Smooth muscle cell (in vitro differentiated cells): ENCODE measurements around the gene COL7A1. TPM values are rescaled to one million over a fixed set of nuclear protein-coding genes. Genes with fewer than 3 reads are reported as not detected.

Experiments
- DNase-seq: peaks from one replicate; lab custom pipeline; 2025; ENCODE audit not compliant: unreplicated experiment; lab: John Stamatoyannopoulos, UW
- H2AFZ ChIP-seq: fragments of 200-600 bp; sonication (generic); 2 replicates; pipeline ENCODE4 v1.6.0; 2016; ENCODE audit warnings: antibody characterized with exemption, low read depth, mild to moderate bottlenecking
- H3F3A ChIP-seq: fragments of 200-600 bp; sonication (generic); 2 replicates; pipeline ENCODE4 v1.6.0; 2017; ENCODE audit warnings: antibody characterized with exemption, low read depth
- H3K27ac ChIP-seq: fragments of 200-600 bp; sonication (generic); 2 replicates; pipeline ENCODE4 v1.5.1; 2016; ENCODE audit warnings: low read depth, mild to moderate bottlenecking
- H3K27me3 ChIP-seq: fragments of 200-600 bp; sonication (generic); 2 replicates; pipeline ENCODE4 v1.6.1; 2016; ENCODE audit warnings: low read depth, mild to moderate bottlenecking
- H3K36me3 ChIP-seq: fragments of 200-600 bp; sonication (generic); 2 replicates; pipeline ENCODE4 v1.5.1; 2016; ENCODE audit warnings: low read depth
- H3K4me1 ChIP-seq: fragments of 200-600 bp; sonication (generic); 2 replicates; pipeline ENCODE4 v1.5.1; 2016; ENCODE audit warnings: low read depth
- H3K4me2 ChIP-seq: fragments of 200-600 bp; sonication (generic); 2 replicates; pipeline ENCODE4 v1.6.0; 2016; ENCODE audit warnings: mild to moderate bottlenecking
- H3K4me3 ChIP-seq: fragments of 200-600 bp; sonication (generic); 2 replicates; pipeline ENCODE4 v1.5.1; 2016; ENCODE audit warnings: mild to moderate bottlenecking
- H3K79me2 ChIP-seq: fragments of 200-600 bp; sonication (generic); 2 replicates; pipeline ENCODE4 v1.6.0; 2016; ENCODE audit warnings: low read depth, mild to moderate bottlenecking
- H3K9ac ChIP-seq: fragments of 200-600 bp; sonication (generic); 2 replicates; pipeline ENCODE4 v1.6.0; 2016; ENCODE audit warnings: low read depth
- H3K9me3 ChIP-seq: fragments of 200-600 bp; sonication (generic); replicated peaks from 2 replicates; pipeline ENCODE4 v1.5.1; 2016; ENCODE audit warnings: low read depth
- H4K20me1 ChIP-seq: fragments of 200-600 bp; sonication (generic); 2 replicates; pipeline ENCODE4 v1.6.0; 2016; ENCODE audit warnings: low read depth
- WGBS: methylation state at CpG from one replicate; pipeline ENCODE4 v1.1.7; 2016; ENCODE audit warnings: low lambda C conversion rate; 5-methylcytosine and 5-hydroxymethylcytosine counted together
- polyA plus RNA-seq: library from polyadenylated mRNA; unstranded; fragments of >200 nt; fragmentation: Nextera tagmentation; extraction: Ambion mirVana; gene quantifications from 2 replicates; pipeline ENCODE4 v1.2.1, GENCODE V29; 2016
- total RNA-seq: library from RNA; depleted of rRNA; stranded (reverse); fragments of >200 nt; gene quantifications from 2 replicates; pipeline ENCODE4 v1.2.3, GENCODE V29; 2014
- TF ChIP-seq, protein P1 (sequence below): fragments of 200-600 bp; sonication (generic); IDR thresholded peaks from 2 replicates; pipeline ENCODE4 v1.5.1; 2017; ENCODE audit warnings: borderline replicate concordance, mild to moderate bottlenecking, antibody characterized with exemption; ENCODE audit not compliant: insufficient read depth, poor library complexity, severe bottlenecking

Gene COL7A1
- total and polyA plus RNA-seq, 2 experiments from 2014 or later: 57.3 to 80.7 TPM

GRCh38 chr3:48558493-48559134 lies 36.5 kb downstream of the COL7A1 start:
- H3K36me3 ChIP-seq: no peaks in the 10 kb centered on the region
- DNase-seq: no peak
- H2AFZ ChIP-seq: no peak overlapping the region
- no peaks in the 10 kb centered on the region for H3K27me3 ChIP-seq
- 85% methylated on average over 6 of the region's 6 CpGs for WGBS
- no peak overlapping the region for H3K4me3 ChIP-seq
- peaks cover 29% of the 10 kb centered on the region for H3K79me2 ChIP-seq
- H3F3A ChIP-seq: peaks cover 30% of the 10 kb centered on the region
- no peak overlapping the region for H3K4me2 ChIP-seq
- H4K20me1 ChIP-seq: peaks cover 25% of the 10 kb centered on the region
- peak overlapping the region; percentile 20 for H3K27ac ChIP-seq
- TF ChIP-seq, protein P1, sequence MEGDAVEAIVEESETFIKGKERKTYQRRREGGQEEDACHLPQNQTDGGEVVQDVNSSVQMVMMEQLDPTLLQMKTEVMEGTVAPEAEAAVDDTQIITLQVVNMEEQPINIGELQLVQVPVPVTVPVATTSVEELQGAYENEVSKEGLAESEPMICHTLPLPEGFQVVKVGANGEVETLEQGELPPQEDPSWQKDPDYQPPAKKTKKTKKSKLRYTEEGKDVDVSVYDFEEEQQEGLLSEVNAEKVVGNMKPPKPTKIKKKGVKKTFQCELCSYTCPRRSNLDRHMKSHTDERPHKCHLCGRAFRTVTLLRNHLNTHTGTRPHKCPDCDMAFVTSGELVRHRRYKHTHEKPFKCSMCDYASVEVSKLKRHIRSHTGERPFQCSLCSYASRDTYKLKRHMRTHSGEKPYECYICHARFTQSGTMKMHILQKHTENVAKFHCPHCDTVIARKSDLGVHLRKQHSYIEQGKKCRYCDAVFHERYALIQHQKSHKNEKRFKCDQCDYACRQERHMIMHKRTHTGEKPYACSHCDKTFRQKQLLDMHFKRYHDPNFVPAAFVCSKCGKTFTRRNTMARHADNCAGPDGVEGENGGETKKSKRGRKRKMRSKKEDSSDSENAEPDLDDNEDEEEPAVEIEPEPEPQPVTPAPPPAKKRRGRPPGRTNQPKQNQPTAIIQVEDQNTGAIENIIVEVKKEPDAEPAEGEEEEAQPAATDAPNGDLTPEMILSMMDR: no peak
- no peak overlapping the region for H3K9ac ChIP-seq
- H3K9me3 ChIP-seq: no peaks in the 10 kb centered on the region
- H3K4me1 ChIP-seq: peaks cover 43% of the 10 kb centered on the region

GRCh38 chr3:48556796-48557626 lies 38.1 kb downstream of the COL7A1 start, which contains the start of gene PFKFB4:
Gene PFKFB4, minus strand, starts transcription at chr3:48556803. Its CDS starts 26 bp downstream, at chr3:48556777.
- Histone ChIP-seq H3K27ac (peak within 1 kb of the TSS; percentile 43), H3K9ac (peak within 1 kb of the TSS; percentile 47), H3K9me3 (no peaks in the 10 kb centered on the region), H3K4me3 (peak within 1 kb of the TSS; percentile 79), H3K27me3 (no peaks in the 10 kb centered on the region), H3K79me2 (peaks cover 44% of the 10 kb centered on the region), H2AFZ (no peak within 1 kb of the TSS), H3K4me2 (peak within 1 kb of the TSS; percentile 94), H3K36me3 (no peaks in the 10 kb centered on the region), H4K20me1 (peaks cover 42% of the 10 kb centered on the region), H3K4me1 (peaks cover 34% of the 10 kb centered on the region), H3F3A (peaks cover 29% of the 10 kb centered on the region)
- TF ChIP-seq, protein P1: no peak
- WGBS: 2% methylated on average over 52 of the region's 53 CpGs
- DNase-seq: peak; percentile 98

GRCh38 chr3:48555949-48556795 lies 39.0 kb downstream of the COL7A1 start:
- Histone ChIP-seq H3F3A (peaks cover 24% of the 10 kb centered on the region), H3K27ac (no peak overlapping the region), H3K9ac (peak overlapping the region; percentile 47), H4K20me1 (peaks cover 50% of the 10 kb centered on the region), H3K79me2 (peaks cover 49% of the 10 kb centered on the region), H3K4me2 (peak overlapping the region; percentile 94), H3K9me3 (no peaks in the 10 kb centered on the region), H2AFZ (no peak overlapping the region), H3K4me1 (peaks cover 28% of the 10 kb centered on the region), H3K36me3 (no peaks in the 10 kb centered on the region), H3K4me3 (peak overlapping the region; percentile 79), H3K27me3 (no peaks in the 10 kb centered on the region)
- 28% methylated on average over 11 of the region's 29 CpGs for WGBS
- DNase-seq: no peak
- TF ChIP-seq, protein P1: no peak
